ENCODE data around the gene NEK1. TPM values are rescaled to one million over a fixed set of nuclear protein-coding genes. Genes with fewer than 3 reads are reported as not detected.
"Not testable (repeated sequence)": the region's sequence is repeated elsewhere in the genome, so short reads cannot be mapped to it uniquely, and the experiment has no call there.

NEK1 gene
- total RNA-seq, 1 donor, result 7.3 TPM

GRCh38 chr4:169626331-169627282, 14.2 kb upstream of the NEK1 start:
- peak in 2 of 3 donors; percentile 24 to 42 for DNase-seq (ENCODE audit: low read depth in 2 of 3, low spot score in 2 of 3)

GRCh38 chr4:169625886-169626285, 13.5 kb upstream of the NEK1 start:
- no peak for DNase-seq (ENCODE audit: low read depth in 2 of 3, low spot score in 2 of 3)

GRCh38 chr4:169624012-169624411, 11.6 kb upstream of the NEK1 start:
- DNase-seq (ENCODE audit: low read depth in 2 of 3, low spot score in 2 of 3), result not testable (repeated sequence)

GRCh38 chr4:169622566-169622965, 10.2 kb upstream of the NEK1 start:
- DNase-seq (ENCODE audit: low read depth in 2 of 3, low spot score in 2 of 3), result no peak

- peak; percentile 23 to 84 (median 64) for DNase-seq (ENCODE audit: low read depth in 2 of 3, low spot score in 2 of 3)
Measured at GRCh38 chr4:169621731-169622492, 9.5 kb upstream of the NEK1 start.

GRCh38 chr4:169620880-169621248, 8.5 kb upstream of the NEK1 start:
- DNase-seq (ENCODE audit: low read depth in 2 of 3, low spot score in 2 of 3), result peak in 1 of 3 donors; percentile 19

- DNase-seq (ENCODE audit: low read depth in 2 of 3, low spot score in 2 of 3), result peak; percentile 80 to 91 (median 91)
Measured at GRCh38 chr4:169619958-169620879, 7.8 kb upstream of the NEK1 start, which contains the start of gene CLCN3. TSS of gene CLCN3 (plus strand) at chr4:169620578. CDS start at chr4:169635929, 15,351 bp downstream.

GRCh38 chr4:169619518-169619957, 7.2 kb upstream of the NEK1 start:
- peak in 2 of 3 donors; percentile 53 to 55 for DNase-seq (ENCODE audit: low read depth in 2 of 3, low spot score in 2 of 3)

GRCh38 chr4:169618986-169619385, 6.6 kb upstream of the NEK1 start:
- DNase-seq (ENCODE audit: low read depth in 2 of 3, low spot score in 2 of 3), result no peak

GRCh38 chr4:169618286-169618685, 5.9 kb upstream of the NEK1 start:
- DNase-seq (ENCODE audit: low read depth in 2 of 3, low spot score in 2 of 3), result peak in 1 of 3 donors; percentile 32

- DNase-seq (ENCODE audit: low read depth in 2 of 3, low spot score in 2 of 3), result peak in 1 of 3 donors; percentile 5
Measured at GRCh38 chr4:169617306-169617705, 4.9 kb upstream of the NEK1 start.

GRCh38 chr4:169616846-169617245, 4.5 kb upstream of the NEK1 start:
- DNase-seq (ENCODE audit: low read depth in 2 of 3, low spot score in 2 of 3), result no peak

- no peak for DNase-seq (ENCODE audit: low read depth in 2 of 3, low spot score in 2 of 3)
Measured at GRCh38 chr4:169615467-169616106, 3.2 kb upstream of the NEK1 start.

- DNase-seq (ENCODE audit: low read depth in 2 of 3, low spot score in 2 of 3), result peak; percentile 47 to 80 (median 73)
Measured at GRCh38 chr4:169612871-169613859, 782 bp upstream of the NEK1 start.

GRCh38 chr4:169611157-169611556, 1.2 kb downstream of the NEK1 start:
- no peak for DNase-seq (ENCODE audit: low read depth in 2 of 3, low spot score in 2 of 3)

GRCh38 chr4:169604903-169605331, 7.5 kb downstream of the NEK1 start:
- no peak for DNase-seq (ENCODE audit: low read depth in 2 of 3, low spot score in 2 of 3)

GRCh38 chr4:169604131-169604900, 8.1 kb downstream of the NEK1 start:
- peak in 2 of 3 donors; percentile 67 to 69 for DNase-seq (ENCODE audit: low read depth in 2 of 3, low spot score in 2 of 3)

GRCh38 chr4:169603312-169603711, 9.1 kb downstream of the NEK1 start:
- DNase-seq (ENCODE audit: low read depth in 2 of 3, low spot score in 2 of 3), result no peak
